Measurements from ENCODE around the gene PAMR1.

DNA sequence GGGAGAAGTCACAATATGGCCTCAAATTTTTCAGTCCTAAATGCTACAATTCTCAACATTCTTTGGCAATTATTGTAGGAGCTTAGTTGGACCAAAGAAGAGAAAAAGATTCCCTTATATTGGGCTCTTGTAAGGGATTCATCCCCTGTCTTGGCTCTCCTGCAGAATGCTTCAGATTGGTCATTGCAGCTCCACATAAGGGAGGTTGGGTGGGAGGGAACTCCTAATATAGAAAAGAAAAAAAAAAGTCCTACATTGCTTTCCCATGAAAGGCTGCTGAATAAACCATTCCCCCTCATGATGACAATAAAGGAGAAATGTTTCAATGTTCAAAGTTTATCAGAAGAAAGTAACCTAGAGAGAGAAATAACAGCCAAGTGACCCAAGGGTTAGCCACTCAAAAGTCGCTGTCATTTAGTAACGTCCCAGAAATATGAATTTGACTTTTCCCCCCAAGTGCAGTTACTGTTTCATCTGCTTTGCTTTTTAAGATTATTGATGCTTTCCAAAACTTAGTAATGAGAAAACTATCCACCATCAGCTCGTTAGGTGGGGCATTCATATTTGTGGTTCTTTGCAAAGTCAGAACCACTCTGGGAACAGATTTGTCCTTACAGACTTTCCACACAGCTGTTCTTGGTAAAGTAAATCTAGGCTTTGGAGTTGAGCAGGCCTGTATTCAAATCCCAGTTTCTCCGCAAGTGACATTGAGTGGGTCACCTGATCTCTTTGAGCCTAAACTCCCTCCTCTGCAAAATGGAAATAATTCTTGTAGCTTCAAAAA, 101.1 kb downstream of the PAMR1 start:
- TF ChIP-seq POLR2A (IDR thresholded peaks at IDR 0.05): no peak
- TF ChIP-seq, protein P1, sequence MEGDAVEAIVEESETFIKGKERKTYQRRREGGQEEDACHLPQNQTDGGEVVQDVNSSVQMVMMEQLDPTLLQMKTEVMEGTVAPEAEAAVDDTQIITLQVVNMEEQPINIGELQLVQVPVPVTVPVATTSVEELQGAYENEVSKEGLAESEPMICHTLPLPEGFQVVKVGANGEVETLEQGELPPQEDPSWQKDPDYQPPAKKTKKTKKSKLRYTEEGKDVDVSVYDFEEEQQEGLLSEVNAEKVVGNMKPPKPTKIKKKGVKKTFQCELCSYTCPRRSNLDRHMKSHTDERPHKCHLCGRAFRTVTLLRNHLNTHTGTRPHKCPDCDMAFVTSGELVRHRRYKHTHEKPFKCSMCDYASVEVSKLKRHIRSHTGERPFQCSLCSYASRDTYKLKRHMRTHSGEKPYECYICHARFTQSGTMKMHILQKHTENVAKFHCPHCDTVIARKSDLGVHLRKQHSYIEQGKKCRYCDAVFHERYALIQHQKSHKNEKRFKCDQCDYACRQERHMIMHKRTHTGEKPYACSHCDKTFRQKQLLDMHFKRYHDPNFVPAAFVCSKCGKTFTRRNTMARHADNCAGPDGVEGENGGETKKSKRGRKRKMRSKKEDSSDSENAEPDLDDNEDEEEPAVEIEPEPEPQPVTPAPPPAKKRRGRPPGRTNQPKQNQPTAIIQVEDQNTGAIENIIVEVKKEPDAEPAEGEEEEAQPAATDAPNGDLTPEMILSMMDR (IDR thresholded peaks at IDR 0.05): no peak
